CD4-positive, alpha-beta T cell treated with Interleukin-6 at 100 ng/mL for 8 hours (primary cell): ENCODE measurements around the gene ZFYVE19.
A peak's percentile ranks its signal among the peaks of the same experiment; 100 is the strongest.

Source experiments
- DNase-seq: peaks from one replicate; pipeline ENCODE4 v3.0.0-alpha.2; 2020; ENCODE audit warnings: mixed read lengths, low spot score

ZFYVE19 gene

GRCh38 chr15:40775740-40776536 lies 31.0 kb upstream of the ZFYVE19 start:
- DNase-seq: no peak

DNA sequence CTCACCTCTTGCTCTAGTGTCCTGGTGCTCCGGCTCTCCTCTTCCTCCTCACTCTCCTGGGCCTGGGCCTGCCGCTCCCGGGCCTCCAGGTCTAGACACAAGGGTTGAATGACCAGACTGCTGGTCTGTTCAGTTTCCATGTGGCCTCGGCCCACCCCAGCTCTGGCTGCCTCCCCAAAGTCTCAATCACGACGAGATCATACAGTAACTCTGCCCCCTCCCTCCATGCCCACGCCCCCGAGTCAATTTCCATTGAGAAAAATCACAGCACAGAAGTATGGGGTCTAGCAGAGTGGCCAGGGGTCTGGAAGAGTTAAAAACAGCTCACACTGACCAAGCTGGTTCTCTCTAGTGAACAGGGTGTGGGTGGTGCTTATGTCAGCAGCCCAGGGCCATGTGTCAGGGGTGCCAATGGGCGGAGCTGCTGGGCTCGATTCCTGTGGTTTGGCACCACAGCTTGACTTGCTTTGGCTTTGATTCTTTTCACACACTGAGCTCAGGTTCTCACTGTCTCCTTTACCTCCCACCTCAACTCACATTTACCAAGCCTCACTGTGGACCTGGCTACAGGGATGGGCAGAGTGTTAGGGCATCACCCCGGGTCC lies 30.2 kb upstream of the ZFYVE19 start:
- DNase-seq: peak; percentile 19

GRCh38 chr15:40782609-40783227 lies 24.2 kb upstream of the ZFYVE19 start:
- peak; percentile 78 for DNase-seq

GRCh38 chr15:40785164-40785563 lies 21.7 kb upstream of the ZFYVE19 start:
- DNase-seq: no peak

GRCh38 chr15:40785814-40786213 lies 21.1 kb upstream of the ZFYVE19 start:
- DNase-seq: no peak

GRCh38 chr15:40787344-40787841 lies 19.5 kb upstream of the ZFYVE19 start:
- peak; percentile 54 for DNase-seq

GRCh38 chr15:40787991-40788390 lies 18.9 kb upstream of the ZFYVE19 start:
- DNase-seq: no peak

GRCh38 chr15:40789119-40789518 lies 17.8 kb upstream of the ZFYVE19 start:
- no peak for DNase-seq

- DNase-seq: no peak
These were observed 16.9 kb upstream of the ZFYVE19 start for GRCh38 chr15:40789999-40790398.

DNA sequence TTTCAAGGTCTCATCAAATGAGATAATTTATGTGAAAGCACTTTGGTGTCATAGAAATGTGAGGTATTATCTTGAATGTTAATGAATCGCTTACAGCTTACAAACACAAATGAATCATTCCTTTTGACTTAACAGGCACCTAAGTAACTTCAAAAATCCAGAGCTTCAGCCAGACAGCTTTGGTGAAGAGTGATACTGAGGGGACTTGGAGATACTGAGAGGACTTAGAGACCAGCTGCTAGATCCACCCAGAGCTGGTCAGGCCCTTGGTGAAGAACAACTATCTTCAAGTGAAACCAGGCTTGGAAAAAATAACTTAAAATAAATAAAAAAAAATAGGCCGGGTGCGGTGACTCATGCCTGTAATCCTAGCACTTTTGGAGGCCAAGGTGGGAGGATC lies 16.2 kb upstream of the ZFYVE19 start:
- no peak for DNase-seq

DNA sequence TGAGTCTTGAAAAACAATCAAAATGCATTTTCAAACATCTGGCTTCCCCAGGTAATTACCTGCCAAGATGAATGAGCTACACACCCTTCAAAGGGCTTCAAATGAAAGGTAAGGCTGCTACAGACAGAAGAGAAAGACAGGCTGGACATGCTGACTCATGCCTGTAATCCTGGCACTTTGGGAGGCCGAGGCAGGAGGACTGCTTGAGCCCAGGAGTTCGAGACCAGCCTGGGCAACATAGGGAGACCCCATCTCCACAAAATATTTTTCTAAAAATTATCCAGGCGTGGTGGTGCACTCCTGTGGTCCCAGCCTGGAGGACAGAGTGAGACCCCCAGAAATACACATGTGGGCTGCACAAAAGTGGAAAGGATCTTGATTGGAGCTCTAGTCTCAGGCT lies 14.5 kb upstream of the ZFYVE19 start:
- DNase-seq: no peak

GRCh38 chr15:40793216-40793989 lies 13.5 kb upstream of the ZFYVE19 start:
- DNase-seq: no peak

DNA sequence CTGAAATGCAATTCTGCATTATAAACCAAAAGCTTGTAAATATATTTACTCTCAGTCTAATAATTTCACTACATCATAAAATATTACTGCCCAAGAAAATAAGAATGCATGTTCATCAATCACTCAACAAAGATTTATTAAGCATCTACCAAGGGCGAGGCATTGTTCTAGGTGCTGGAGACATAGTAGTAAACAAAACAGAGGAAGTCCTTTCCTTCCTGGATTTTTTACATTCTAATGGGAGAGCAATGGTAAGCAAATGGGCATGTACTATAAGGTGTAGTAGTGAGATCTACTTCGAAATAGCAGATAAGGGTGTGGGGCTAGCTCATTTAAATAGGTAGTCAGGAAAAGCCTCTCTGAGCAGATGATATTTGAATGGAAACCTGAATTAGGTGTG lies 10.8 kb upstream of the ZFYVE19 start:
- no peak for DNase-seq

- DNase-seq: no peak
These were observed 10.4 kb upstream of the ZFYVE19 start for GRCh38 chr15:40796512-40796911.

DNA sequence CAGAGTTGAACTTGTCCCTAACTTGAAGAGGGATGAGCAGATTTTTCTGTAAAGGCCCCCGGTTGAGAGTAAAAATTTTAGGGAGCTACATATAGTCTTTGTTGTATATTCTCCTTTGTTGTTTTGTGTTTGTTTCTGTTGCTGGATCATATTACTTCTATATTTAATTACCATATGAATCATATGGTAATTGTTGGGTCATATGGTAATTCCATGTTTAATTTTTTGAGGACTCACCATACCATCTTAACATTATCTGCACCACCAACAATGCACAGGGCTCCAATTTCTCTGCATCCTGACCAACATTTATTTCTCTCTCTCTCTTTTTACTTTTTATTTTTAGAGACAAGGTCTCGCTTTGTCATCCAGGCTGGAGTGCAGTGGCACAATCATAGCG lies 7.4 kb upstream of the ZFYVE19 start:
- no peak for DNase-seq

- no peak for DNase-seq
These were observed 3.8 kb upstream of the ZFYVE19 start for GRCh38 chr15:40803076-40803475.

GRCh38 chr15:40803688-40804087 lies 3.2 kb upstream of the ZFYVE19 start:
- DNase-seq: no peak

DNA sequence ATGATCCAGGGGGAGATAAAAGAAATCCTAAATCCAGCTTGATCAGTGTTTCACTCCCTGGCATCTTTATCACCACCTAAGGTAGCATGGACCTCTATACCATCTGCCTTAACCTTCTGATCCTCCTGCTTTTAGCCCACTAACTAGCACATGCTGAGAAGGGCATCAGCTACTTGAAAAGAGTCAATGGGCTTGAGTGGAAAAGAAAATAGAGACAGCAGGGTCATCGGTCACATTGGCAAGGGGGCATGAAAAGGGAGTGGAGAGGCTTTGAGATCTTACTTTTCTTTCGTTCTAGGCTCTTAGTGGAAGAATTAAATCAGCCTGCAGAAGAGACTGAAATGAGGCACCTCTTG lies 239 bp upstream of the ZFYVE19 start:
- no peak for DNase-seq

DNA sequence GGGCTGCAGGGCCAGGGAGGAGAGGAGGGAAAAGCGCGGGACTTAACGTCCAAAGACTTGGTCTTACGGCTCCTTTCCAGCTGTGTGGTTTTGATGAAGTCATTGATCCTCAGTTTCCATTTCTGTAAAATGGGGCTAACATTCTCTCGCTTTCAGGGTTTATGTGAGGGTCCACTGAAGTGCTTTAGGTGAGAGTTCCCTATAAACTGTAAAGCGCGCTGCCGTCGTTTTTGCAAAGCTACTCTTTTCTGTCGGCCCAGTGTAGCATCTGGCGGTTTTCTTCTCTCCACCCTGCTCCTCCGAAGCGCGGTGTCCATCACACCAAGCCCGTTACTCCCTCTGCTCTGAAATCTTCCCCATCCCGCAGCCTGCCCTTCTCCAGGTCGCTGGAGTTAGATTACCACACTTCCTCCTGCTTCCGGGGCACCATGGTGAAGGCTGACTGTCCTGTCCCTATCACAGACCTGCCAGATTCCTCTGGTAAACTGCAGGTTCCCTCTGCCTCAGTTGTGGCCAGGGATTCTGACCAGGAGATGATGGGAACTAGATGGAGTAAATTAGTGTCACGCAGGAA lies 1.1 kb downstream of the ZFYVE19 start:
- DNase-seq: no peak

- DNase-seq: no peak
These were observed 2.1 kb downstream of the ZFYVE19 start for GRCh38 chr15:40808861-40809450.

DNA sequence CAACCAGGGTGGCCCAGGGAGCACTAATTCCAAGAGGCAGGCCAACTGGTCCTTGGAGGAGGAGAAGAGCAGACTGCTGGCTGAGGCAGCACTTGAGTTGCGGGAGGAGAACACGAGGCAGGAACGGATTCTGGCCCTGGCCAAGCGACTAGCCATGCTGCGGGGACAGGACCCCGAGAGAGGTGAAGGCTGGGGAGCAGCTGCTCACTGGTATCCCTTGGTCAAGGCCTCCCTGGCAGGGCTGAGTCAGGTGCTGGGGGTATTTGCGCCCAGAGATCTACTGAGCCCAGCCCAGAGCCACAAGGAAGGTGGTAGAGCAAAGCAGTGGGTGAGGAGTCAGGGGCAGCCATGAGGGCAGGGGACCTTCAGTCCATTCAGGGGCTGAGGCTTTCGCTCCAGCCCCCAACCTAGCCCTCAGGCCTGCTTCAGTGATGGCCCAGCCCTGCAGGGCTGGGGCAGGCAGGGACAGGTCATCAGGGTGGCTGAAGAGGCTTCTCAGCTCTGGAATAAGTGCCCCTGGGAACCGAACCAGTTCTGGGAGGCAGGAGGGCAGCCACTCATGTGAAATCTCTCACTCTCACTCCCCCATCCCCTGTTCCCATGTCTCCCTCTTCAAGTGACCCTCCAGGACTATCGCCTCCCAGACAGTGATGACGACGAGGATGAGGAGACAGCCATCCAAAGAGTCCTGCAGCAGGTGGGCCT lies 6.0 kb downstream of the ZFYVE19 start:
- no peak for DNase-seq
